ENCODE data around the gene ECHS1. TPM values are rescaled to one million over a fixed set of nuclear protein-coding genes. Genes with fewer than 3 reads are reported as not detected.

The ECHS1 gene
- total RNA-seq, result 55.4 and 56.1 TPM in 2 replicates

GRCh38 chr10:133373174-133374090 lies at the start of gene ECHS1:
Gene ECHS1, minus strand, starts transcription at chr10:133373354. Its CDS starts 21 bp downstream, at chr10:133373333.
- Histone ChIP-seq H3K27me3 (ENCODE audit: insufficient read depth, low read length) (no peaks in the 10 kb centered on the region), H3K4me2 (ENCODE audit: insufficient read depth, low read length) (peak within 1 kb of the TSS; percentile 79), H3K79me2 (ENCODE audit: insufficient read depth, low read length) (peaks cover 4% of the 10 kb centered on the region), H3K4me1 (ENCODE audit: insufficient read depth, low read length) (peaks cover 5% of the 10 kb centered on the region), H3K27ac (ENCODE audit: low read depth, low read length) (no peak within 1 kb of the TSS), H3K36me3 (ENCODE audit: insufficient read depth, low read length) (peaks cover 17% of the 10 kb centered on the region), H2AFZ (ENCODE audit: low read length) (no peak within 1 kb of the TSS), H3K9me3 (ENCODE audit: low read depth, low read length) (no peaks in the 10 kb centered on the region), H4K20me1 (ENCODE audit: insufficient read depth, low read length) (peaks cover 3% of the 10 kb centered on the region), H3K4me3 (ENCODE audit: insufficient read depth, low read length) (peak within 1 kb of the TSS; percentile 82)
- DNase-seq (ENCODE audit: insufficient read length, low spot score, missing footprints), result peak; percentile 100
- TF ChIP-seq CTCF (IDR thresholded peaks at IDR 0.05; ENCODE audit: extremely low read depth, low read depth, low read length), result no peak

- no peak overlapping the region for H3K27ac ChIP-seq (ENCODE audit: low read depth, low read length)
- H4K20me1 ChIP-seq (ENCODE audit: insufficient read depth, low read length), result peaks cover 23% of the 10 kb centered on the region
- H3K4me3 ChIP-seq (ENCODE audit: insufficient read depth, low read length), result no peak overlapping the region
- H3K79me2 ChIP-seq (ENCODE audit: insufficient read depth, low read length), result no peaks in the 10 kb centered on the region
- no peaks in the 10 kb centered on the region for H3K9me3 ChIP-seq (ENCODE audit: low read depth, low read length)
- no peak for TF ChIP-seq CTCF (IDR thresholded peaks at IDR 0.05; ENCODE audit: extremely low read depth, low read depth, low read length)
- H3K36me3 ChIP-seq (ENCODE audit: insufficient read depth, low read length), result peaks cover 8% of the 10 kb centered on the region
- DNase-seq (ENCODE audit: insufficient read length, low spot score, missing footprints), result peak; percentile 88
- peaks cover 11% of the 10 kb centered on the region for H3K27me3 ChIP-seq (ENCODE audit: insufficient read depth, low read length)
- H3K4me1 ChIP-seq (ENCODE audit: insufficient read depth, low read length), result no peaks in the 10 kb centered on the region
- H3K4me2 ChIP-seq (ENCODE audit: insufficient read depth, low read length), result no peak overlapping the region
- H2AFZ ChIP-seq (ENCODE audit: low read length), result no peak overlapping the region
Observed at GRCh38 chr10:133422223-133422806, 49.2 kb upstream of the ECHS1 start.

- Histone ChIP-seq H3K4me3 (ENCODE audit: insufficient read depth, low read length) (no peak overlapping the region), H3K9me3 (ENCODE audit: low read depth, low read length) (no peaks in the 10 kb centered on the region), H3K79me2 (ENCODE audit: insufficient read depth, low read length) (no peaks in the 10 kb centered on the region), H3K4me1 (ENCODE audit: insufficient read depth, low read length) (no peaks in the 10 kb centered on the region), H3K27me3 (ENCODE audit: insufficient read depth, low read length) (peaks cover 11% of the 10 kb centered on the region), H4K20me1 (ENCODE audit: insufficient read depth, low read length) (peaks cover 23% of the 10 kb centered on the region), H3K4me2 (ENCODE audit: insufficient read depth, low read length) (no peak overlapping the region), H3K36me3 (ENCODE audit: insufficient read depth, low read length) (peaks cover 8% of the 10 kb centered on the region), H2AFZ (ENCODE audit: low read length) (no peak overlapping the region), H3K27ac (ENCODE audit: low read depth, low read length) (no peak overlapping the region)
- TF ChIP-seq CTCF (IDR thresholded peaks at IDR 0.05; ENCODE audit: extremely low read depth, low read depth, low read length), result no peak
- DNase-seq (ENCODE audit: insufficient read length, low spot score, missing footprints), result peak; percentile 88
Observed at GRCh38 chr10:133421336-133422222, 48.4 kb upstream of the ECHS1 start.
